DOHH2 (cell line): ENCODE data around the gene ALCAM.

ENCODE experiments used
- H3F3A ChIP-seq: fragments of 200-600 bp; sonication (generic), shearing (Covaris generic); 2 replicates; pipeline ENCODE4 v1.6.0; 2016; ENCODE audit warnings: antibody characterized with exemption, mild to moderate bottlenecking; ENCODE audit not compliant: control insufficient read depth, insufficient read depth
- H3K27ac ChIP-seq: fragments of 200-600 bp; sonication (generic); 2 replicates; pipeline ENCODE4 v1.5.1; 2014; ENCODE audit warnings: low read depth, mild to moderate bottlenecking, low read length, moderate library complexity
- H3K27me3 ChIP-seq: fragments of 200-600 bp; sonication (generic); 2 replicates; pipeline ENCODE4 v1.6.1; 2014; ENCODE audit warnings: mild to moderate bottlenecking, low read length, mixed read lengths; ENCODE audit not compliant: control insufficient read depth
- H3K36me3 ChIP-seq: fragments of 200-600 bp; sonication (generic); 2 replicates; pipeline ENCODE4 v1.6.1; 2014; ENCODE audit warnings: mild to moderate bottlenecking, low read length, moderate library complexity, mixed read lengths; ENCODE audit not compliant: control insufficient read depth
- H3K4me1 ChIP-seq: fragments of 200-600 bp; sonication (generic); 2 replicates; pipeline ENCODE4 v1.6.1; 2014; ENCODE audit warnings: mild to moderate bottlenecking, low read length, mixed read lengths; ENCODE audit not compliant: control insufficient read depth
- H3K4me2 ChIP-seq: fragments of 200-600 bp; sonication (generic); 2 replicates; pipeline ENCODE4 v1.6.0; 2014; ENCODE audit warnings: mild to moderate bottlenecking, low read length, moderate library complexity
- H3K4me3 ChIP-seq: fragments of 200-600 bp; sonication (generic); 2 replicates; pipeline ENCODE4 v1.5.1; 2014; ENCODE audit warnings: mild to moderate bottlenecking, low read length, mixed read lengths
- H3K79me2 ChIP-seq: fragments of 200-600 bp; sonication (generic); 2 replicates; pipeline ENCODE4 v1.6.1; 2014; ENCODE audit warnings: mild to moderate bottlenecking, low read length, mixed read lengths; ENCODE audit not compliant: control insufficient read depth
- H3K9me2 ChIP-seq: fragments of 200-600 bp; sonication (generic); replicated peaks from 2 replicates; pipeline ENCODE4 v1.6.1; 2014; ENCODE audit warnings: mild to moderate bottlenecking, low read length, mixed read lengths; ENCODE audit not compliant: control insufficient read depth
- H3K9me3 ChIP-seq: fragments of 200-600 bp; sonication (generic); 2 replicates; pipeline ENCODE4 v1.6.1; 2014; ENCODE audit warnings: antibody characterized with exemption, low read length, mixed read lengths; ENCODE audit not compliant: control insufficient read depth, insufficient read depth
- H4K20me1 ChIP-seq: fragments of 200-600 bp; sonication (generic); 2 replicates; pipeline ENCODE4 v1.6.0; 2014; ENCODE audit warnings: low read depth, mild to moderate bottlenecking, antibody characterized with exemption, low read length, moderate library complexity; ENCODE audit not compliant: control insufficient read depth, insufficient read depth
- CTCF ChIP-seq: fragments of 200-600 bp; sonication (generic); IDR thresholded peaks from one replicate; pipeline ENCODE4 v1.5.1; 2014; ENCODE audit warnings: antibody characterized with exemption, mild to moderate bottlenecking, low read depth, low read length; ENCODE audit not compliant: poor library complexity, severe bottlenecking
- EZH2phosphoT487 ChIP-seq: fragments of 200-600 bp; sonication (generic); IDR thresholded peaks from 2 replicates; pipeline ENCODE4 v1.6.1; 2017; ENCODE audit warnings: borderline replicate concordance, mild to moderate bottlenecking, antibody characterized with exemption, low read length, moderate library complexity, mixed read lengths

ALCAM gene

GRCh38 chr3:105328338-105328730 is 38.4 kb upstream of the ALCAM start:
- Histone ChIP-seq H3K4me1 (no peaks in the 10 kb centered on the region), H4K20me1 (no peaks in the 10 kb centered on the region), H3K36me3 (no peaks in the 10 kb centered on the region), H3K4me2 (no peak overlapping the region), H3K27me3 (no peaks in the 10 kb centered on the region), H3K9me2 (no peaks in the 10 kb centered on the region), H3F3A (no peaks in the 10 kb centered on the region), H3K79me2 (no peaks in the 10 kb centered on the region), H3K9me3 (peaks cover 4% of the 10 kb centered on the region; the same call in 1 of the 2 replicates), H3K4me3 (no peak overlapping the region), H3K27ac (no peak overlapping the region)
- TF ChIP-seq CTCF (no peak), EZH2phosphoT487 (no peak)

- H3K79me2 ChIP-seq, result no peaks in the 10 kb centered on the region
- no peak for TF ChIP-seq EZH2phosphoT487
- no peak for TF ChIP-seq CTCF
- H3K4me3 ChIP-seq, result no peak overlapping the region
- no peaks in the 10 kb centered on the region for H3K4me1 ChIP-seq
- H3K9me2 ChIP-seq, result no peaks in the 10 kb centered on the region
- H3K27ac ChIP-seq, result no peak overlapping the region
- no peaks in the 10 kb centered on the region for H3K36me3 ChIP-seq
- no peaks in the 10 kb centered on the region for H3K27me3 ChIP-seq
- no peaks in the 10 kb centered on the region for H3F3A ChIP-seq
- no peaks in the 10 kb centered on the region for H4K20me1 ChIP-seq
- H3K4me2 ChIP-seq, result no peak overlapping the region
- peaks cover 4% of the 10 kb centered on the region; the same call in 1 of the 2 replicates for H3K9me3 ChIP-seq
Observed at GRCh38 chr3:105332961-105333360, 33.7 kb upstream of the ALCAM start.

- Histone ChIP-seq H3F3A (no peaks in the 10 kb centered on the region), H3K36me3 (no peaks in the 10 kb centered on the region), H3K4me2 (no peak overlapping the region), H3K27me3 (no peaks in the 10 kb centered on the region), H3K27ac (no peak overlapping the region), H3K9me3 (peaks cover 4% of the 10 kb centered on the region; the same call in 1 of the 2 replicates), H3K4me3 (no peak overlapping the region), H3K9me2 (no peaks in the 10 kb centered on the region), H4K20me1 (no peaks in the 10 kb centered on the region), H3K79me2 (no peaks in the 10 kb centered on the region), H3K4me1 (no peaks in the 10 kb centered on the region)
- TF ChIP-seq CTCF (no peak), EZH2phosphoT487 (no peak)
Observed at GRCh38 chr3:105334138-105334882, 32.4 kb upstream of the ALCAM start.

DNA sequence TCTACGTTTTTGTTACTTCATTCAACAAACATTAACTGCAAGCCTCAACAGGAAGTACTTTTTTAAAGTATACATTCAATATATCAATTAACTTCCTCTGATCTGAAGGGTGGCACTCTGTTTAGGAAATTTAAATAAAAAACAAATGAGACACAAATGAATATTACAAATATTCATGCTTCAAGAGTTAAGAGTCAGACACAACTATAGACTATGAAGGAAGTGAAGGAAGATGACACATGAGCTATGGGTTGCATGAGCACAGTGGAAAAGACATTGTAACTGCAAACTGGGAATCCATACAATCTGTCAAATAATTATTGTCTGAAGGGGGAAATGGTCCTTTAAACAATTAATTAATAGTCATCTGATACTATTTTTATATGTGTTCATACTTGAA is 26.8 kb upstream of the ALCAM start:
- no peaks in the 10 kb centered on the region for H3K9me3 ChIP-seq
- H3K79me2 ChIP-seq, result no peaks in the 10 kb centered on the region
- no peak overlapping the region for H3K4me2 ChIP-seq
- no peak for TF ChIP-seq CTCF
- no peak for TF ChIP-seq EZH2phosphoT487
- no peaks in the 10 kb centered on the region for H3K9me2 ChIP-seq
- H3K27ac ChIP-seq, result no peak overlapping the region
- H3K4me1 ChIP-seq, result no peaks in the 10 kb centered on the region
- no peaks in the 10 kb centered on the region for H3F3A ChIP-seq
- H3K4me3 ChIP-seq, result no peak overlapping the region
- H3K27me3 ChIP-seq, result no peaks in the 10 kb centered on the region
- no peaks in the 10 kb centered on the region for H3K36me3 ChIP-seq
- H4K20me1 ChIP-seq, result no peaks in the 10 kb centered on the region
